Activated CD8-positive, alpha-beta T cell treated with anti-CD3 and anti-CD28 coated beads, Interleukin-2, amount 10 ng/mL, durations not matched to agents 7 days and 5 days (primary cell): ENCODE data around the gene PRF1. TPM values are rescaled to one million over a fixed set of nuclear protein-coding genes. Genes with fewer than 3 reads are reported as not detected.

Experiments
- ATAC-seq: fragments of 150-1000 bp; cut with Tn5 transposase; one replicate; pipeline ENCODE4 v1.10.0; 2021; ENCODE audit warnings: moderate library complexity
- CTCF ChIA-PET: fragments of 350-600 bp; sonication (Branson Sonifier 250); formaldehyde crosslinking; loops from one replicate; lab custom pipeline; 2021; ENCODE audit warnings: antibody characterized with exemption; lab: Charles Lee
- POLR2A ChIA-PET: fragments of 350-600 bp; sonication (Branson Sonifier 250); formaldehyde crosslinking; loops from one replicate; lab custom pipeline; 2021; ENCODE audit warnings: antibody characterized with exemption; lab: Charles Lee
- DNase-seq: peaks from one replicate; pipeline ENCODE4 v3.0.0-alpha.2; 2020
- H3K27ac Mint-ChIP-seq: one replicate; pipeline ENCODE4 v1.8.0; 2021; ENCODE audit warnings: mild to moderate bottlenecking, mixed read lengths
- H3K27me3 Mint-ChIP-seq: one replicate; pipeline ENCODE4 v1.8.0; 2021; ENCODE audit warnings: low read depth, mixed read lengths
- H3K36me3 Mint-ChIP-seq: one replicate; pipeline ENCODE4 v1.8.0; 2021; ENCODE audit warnings: low read depth, mixed read lengths
- H3K4me1 Mint-ChIP-seq: one replicate; pipeline ENCODE4 v1.8.0; 2021; ENCODE audit warnings: low read depth, mixed read lengths
- H3K4me3 Mint-ChIP-seq: one replicate; pipeline ENCODE4 v1.8.0; 2021; ENCODE audit warnings: mild to moderate bottlenecking, mixed read lengths
- H3K9me3 Mint-ChIP-seq: one replicate; pipeline ENCODE4 v1.8.0; 2022; ENCODE audit warnings: mixed read lengths; ENCODE audit not compliant: insufficient read depth
- total RNA-seq, 2 experiments: library from RNA; stranded (reverse); gene quantifications; one replicate each; pipeline ENCODE4 v1.2.3, GENCODE V29; 2021

PRF1 gene
- total RNA-seq, 2 experiments from 2014 or later = 265 to 272 TPM

DNA sequence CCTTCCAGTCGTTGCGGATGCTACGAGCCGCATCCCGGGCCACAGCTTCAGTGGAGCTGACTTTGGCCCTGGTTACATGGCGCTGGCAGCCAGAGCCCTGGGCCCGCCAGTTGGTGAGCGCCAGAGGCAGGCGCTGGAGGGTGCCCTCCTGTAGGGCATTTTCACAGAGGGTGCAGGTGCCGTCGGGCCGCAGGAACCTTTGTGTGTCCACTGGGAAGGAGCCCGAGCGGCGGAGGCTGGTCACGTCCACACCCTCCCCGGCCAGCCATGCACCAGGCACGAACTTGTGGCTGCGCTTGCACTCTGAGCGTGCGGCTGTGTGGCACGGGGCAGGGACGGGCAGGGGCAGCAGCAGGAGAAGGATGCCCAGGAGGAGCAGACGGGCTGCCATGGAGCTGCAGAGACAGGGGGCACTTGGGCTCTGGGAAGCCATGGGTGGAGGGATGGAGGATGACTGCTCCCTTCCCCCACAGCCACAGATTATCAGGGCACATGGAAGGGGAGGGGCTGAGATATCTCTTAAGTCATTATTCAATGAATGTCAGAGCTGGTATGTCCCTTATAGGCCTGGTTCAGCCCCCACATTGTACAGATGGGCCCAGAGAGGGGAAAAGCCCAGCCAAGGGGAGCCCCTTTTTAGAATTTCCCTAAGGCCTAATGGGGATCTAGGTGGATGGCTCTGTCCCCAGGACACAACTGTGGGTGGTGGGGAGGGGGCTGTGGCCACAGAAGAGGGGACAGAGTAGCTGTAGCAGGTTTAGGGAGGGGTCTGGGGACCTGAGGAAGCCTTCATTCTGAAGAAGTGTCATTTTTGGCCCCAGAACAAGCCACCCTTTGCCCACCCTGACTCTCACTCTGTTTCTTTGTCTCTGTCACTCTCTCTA lies 1.8 kb downstream of the PRF1 start:
- H3K27ac Mint-ChIP-seq = peak overlapping the region; percentile 71
- ATAC-seq (no peak), DNase-seq (no peak)
- H3K36me3 Mint-ChIP-seq = peaks cover 58% of the 10 kb centered on the region
- H3K27me3 Mint-ChIP-seq = no peaks in the 10 kb centered on the region
- H3K4me1 Mint-ChIP-seq = peaks cover 73% of the 10 kb centered on the region
- CTCF ChIA-PET = interaction anchor here (1.0 to 3.3 kb wide), 3 partner anchors 41 to 158 kb away, joined by 3 to 40 read pairs (median 4); no protein-coding TSS in a partner anchor
- peak overlapping the region; percentile 96 for H3K4me3 Mint-ChIP-seq
- POLR2A ChIA-PET = interaction anchor here (0.5 to 1.8 kb wide), 5 partner anchors 10 to 106 kb away, joined by 3 read pairs; no protein-coding TSS in a partner anchor
- peaks cover 4% of the 10 kb centered on the region for H3K9me3 Mint-ChIP-seq

DNA sequence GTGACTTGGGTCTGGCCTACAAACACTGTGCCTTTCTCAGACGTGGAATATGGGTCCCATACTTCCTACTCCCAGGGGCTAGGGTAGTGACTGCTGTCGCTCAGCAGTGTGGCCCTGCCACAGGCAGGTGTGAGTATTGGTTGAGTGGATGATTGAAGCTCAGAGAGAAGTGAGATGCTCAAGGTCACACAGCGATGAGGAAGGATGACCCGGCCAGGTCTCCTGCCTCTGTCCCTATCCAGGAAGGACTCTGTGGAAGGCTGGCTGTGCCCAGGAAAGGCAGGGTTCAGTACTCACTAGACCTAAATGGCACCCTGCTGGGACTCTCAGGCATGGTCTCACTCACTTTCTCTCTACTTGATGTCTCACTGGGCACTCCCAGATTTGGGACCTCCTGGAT lies 2.8 kb downstream of the PRF1 start:
- H3K27me3 Mint-ChIP-seq = no peaks in the 10 kb centered on the region
- peak overlapping the region; percentile 96 for H3K4me3 Mint-ChIP-seq
- no peaks in the 10 kb centered on the region for H3K9me3 Mint-ChIP-seq
- H3K27ac Mint-ChIP-seq = no peak overlapping the region
- CTCF ChIA-PET = interaction anchor here (1.2 kb wide), 1 partner anchor 41 kb away, joined by 3 read pairs; no protein-coding TSS in a partner anchor
- H3K4me1 Mint-ChIP-seq = peaks cover 74% of the 10 kb centered on the region
- peaks cover 64% of the 10 kb centered on the region for H3K36me3 Mint-ChIP-seq
- no peak for ATAC-seq
- POLR2A ChIA-PET = no interaction called here
- DNase-seq = peak; percentile 17

DNA sequence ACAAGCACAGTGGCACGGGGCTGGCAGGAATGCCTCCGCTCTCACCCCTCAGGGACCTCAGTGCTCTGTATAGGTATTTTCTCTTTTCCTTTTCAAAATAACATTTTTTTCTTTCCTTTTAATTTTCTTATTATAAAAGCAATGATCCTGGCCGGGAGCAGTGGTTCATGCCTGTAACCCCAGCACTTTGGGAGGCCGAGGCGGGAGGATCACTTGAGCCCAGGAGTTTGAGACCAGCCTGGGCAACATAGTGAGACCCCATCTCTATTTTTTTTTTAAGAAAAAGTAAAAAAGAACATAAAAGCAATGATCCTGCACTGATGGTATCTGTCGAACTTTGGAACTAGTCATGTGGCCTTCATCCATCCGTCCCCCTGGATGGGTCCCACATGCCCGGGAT lies 3.2 kb downstream of the PRF1 start:
- Mint-ChIP-seq H3K4me3 (peak overlapping the region; percentile 96), H3K36me3 (peaks cover 66% of the 10 kb centered on the region), H3K27me3 (no peaks in the 10 kb centered on the region), H3K27ac (no peak overlapping the region), H3K4me1 (peaks cover 78% of the 10 kb centered on the region), H3K9me3 (no peaks in the 10 kb centered on the region)
- ATAC-seq (no peak), DNase-seq (no peak)
- POLR2A ChIA-PET = no interaction called here
- CTCF ChIA-PET = interaction anchor here (1.2 kb wide), 1 partner anchor 40 kb away, joined by 3 read pairs; no protein-coding TSS in a partner anchor

DNA sequence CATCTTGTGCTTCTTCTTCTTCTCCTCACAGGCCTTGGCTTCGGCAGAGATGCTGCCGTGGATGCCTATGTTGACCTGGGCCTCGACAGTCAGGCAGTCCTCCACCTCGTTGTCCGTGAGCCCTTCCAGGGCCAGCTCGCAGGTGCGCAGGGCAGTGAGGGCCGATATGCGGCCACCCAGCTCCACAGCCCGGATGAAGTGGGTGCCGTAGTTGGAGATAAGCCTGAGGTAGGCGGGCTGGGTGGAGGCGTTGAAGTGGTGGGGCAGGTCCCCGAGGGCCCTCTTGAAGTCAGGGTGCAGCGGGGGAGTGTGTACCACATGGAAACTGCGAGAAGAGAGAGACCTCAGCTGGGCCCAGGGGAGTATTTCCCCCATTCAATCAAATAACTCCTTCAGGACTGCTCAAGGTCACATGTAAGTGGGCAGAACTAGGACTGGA lies 3.7 kb downstream of the PRF1 start:
- no peaks in the 10 kb centered on the region for H3K27me3 Mint-ChIP-seq
- peak overlapping the region; percentile 40 for H3K4me3 Mint-ChIP-seq
- H3K4me1 Mint-ChIP-seq = peaks cover 78% of the 10 kb centered on the region
- ATAC-seq = no peak
- H3K36me3 Mint-ChIP-seq = peaks cover 66% of the 10 kb centered on the region
- ChIA-PET POLR2A (no interaction called here), CTCF (interaction anchor here (1.2 kb wide), 1 partner anchor 40 kb away, joined by 3 read pairs; no protein-coding TSS in a partner anchor)
- no peak for DNase-seq
- H3K27ac Mint-ChIP-seq = peak overlapping the region; percentile 58
- H3K9me3 Mint-ChIP-seq = no peaks in the 10 kb centered on the region

GRCh38 chr10:70597856-70598815 lies 4.4 kb downstream of the PRF1 start:
- H3K27ac Mint-ChIP-seq = no peak overlapping the region
- POLR2A ChIA-PET = no interaction called here
- ATAC-seq (no peak), DNase-seq (peak; percentile 18)
- H3K27me3 Mint-ChIP-seq = no peaks in the 10 kb centered on the region
- no peak overlapping the region for H3K4me3 Mint-ChIP-seq
- CTCF ChIA-PET = interaction anchor here (1.1 kb wide), 1 partner anchor 39 kb away, joined by 6 read pairs; no protein-coding TSS in a partner anchor
- peaks cover 66% of the 10 kb centered on the region for H3K36me3 Mint-ChIP-seq
- no peaks in the 10 kb centered on the region for H3K9me3 Mint-ChIP-seq
- peaks cover 78% of the 10 kb centered on the region for H3K4me1 Mint-ChIP-seq

DNA sequence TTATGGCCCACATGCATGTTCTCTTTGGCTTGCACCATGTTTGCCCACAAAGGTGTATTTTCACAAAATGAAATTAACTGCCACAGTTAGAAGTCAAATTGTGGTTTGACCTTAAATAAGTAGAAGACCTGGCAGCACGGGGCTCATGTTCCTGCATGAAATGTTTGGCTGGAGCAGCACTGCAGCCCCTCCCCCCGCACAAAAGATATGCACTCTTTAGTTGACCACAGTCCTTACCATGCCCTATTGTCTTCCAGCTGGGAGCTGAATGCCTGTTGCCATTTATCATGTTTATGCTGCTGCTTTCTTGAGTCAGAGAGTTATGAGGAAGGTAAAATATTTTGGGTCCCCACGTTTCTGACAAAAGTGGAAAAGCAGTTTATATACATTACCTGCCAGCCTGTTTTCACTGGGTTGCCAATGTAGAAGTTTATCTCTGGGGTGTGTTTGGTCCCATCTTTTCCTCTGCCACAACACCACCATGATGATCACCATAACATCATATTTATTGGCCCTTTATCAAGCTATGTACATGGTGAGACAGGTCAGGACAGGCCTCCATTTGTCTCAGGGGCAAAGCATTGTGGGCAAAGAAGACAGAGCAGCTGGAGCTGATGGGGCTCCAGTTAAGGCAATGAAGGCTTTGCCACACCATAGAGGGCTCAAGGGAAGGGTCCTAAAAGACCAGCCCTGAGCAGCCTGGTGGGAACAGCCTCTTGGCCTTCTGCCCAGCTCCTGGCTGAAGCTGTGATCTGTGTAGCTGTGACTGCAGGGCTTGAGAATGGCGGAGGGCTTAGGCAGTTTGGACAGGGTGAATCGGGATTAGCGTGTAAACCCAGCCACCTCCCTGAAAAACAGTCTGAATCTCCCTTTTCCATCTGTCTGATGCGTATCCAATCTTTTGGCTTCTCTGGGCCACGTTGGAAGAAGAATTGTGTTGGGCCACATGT lies 5.4 kb downstream of the PRF1 start:
- Mint-ChIP-seq H3K4me1 (peaks cover 83% of the 10 kb centered on the region), H3K27me3 (no peaks in the 10 kb centered on the region), H3K9me3 (no peaks in the 10 kb centered on the region), H3K27ac (no peak overlapping the region), H3K36me3 (peaks cover 64% of the 10 kb centered on the region), H3K4me3 (no peak overlapping the region)
- ATAC-seq (no peak), DNase-seq (no peak)
- ChIA-PET CTCF (interaction anchor here (0.7 to 1.1 kb wide), 2 partner anchors 9 to 38 kb away, joined by 4 to 6 read pairs; no protein-coding TSS in a partner anchor), POLR2A (interaction anchor here (0.6 kb wide), 1 partner anchor 136 kb away, joined by 3 read pairs; no protein-coding TSS in a partner anchor)

GRCh38 chr10:70596110-70596798 lies 6.3 kb downstream of the PRF1 start:
- no peak overlapping the region for H3K4me3 Mint-ChIP-seq

GRCh38 chr10:70595566-70596016 lies 7.0 kb downstream of the PRF1 start:
- H3K27ac Mint-ChIP-seq = peak overlapping the region; percentile 30
- ATAC-seq = no peak
- no peak for DNase-seq
- H3K36me3 Mint-ChIP-seq = peaks cover 54% of the 10 kb centered on the region
- CTCF ChIA-PET = interaction anchor here (0.9 to 4.1 kb wide), 2 partner anchors 35 to 37 kb away, joined by 4 to 22 read pairs; no protein-coding TSS in a partner anchor
- no peaks in the 10 kb centered on the region for H3K27me3 Mint-ChIP-seq
- H3K4me3 Mint-ChIP-seq = no peak overlapping the region
- POLR2A ChIA-PET = no interaction called here
- H3K4me1 Mint-ChIP-seq = peaks cover 85% of the 10 kb centered on the region
- no peaks in the 10 kb centered on the region for H3K9me3 Mint-ChIP-seq

More at GRCh38 chr10:70596110-70596798, 6.3 kb downstream of the PRF1 start:
- H3K36me3 Mint-ChIP-seq = peaks cover 59% of the 10 kb centered on the region
- no peak for ATAC-seq
- no peak overlapping the region for H3K27ac Mint-ChIP-seq
- H3K4me1 Mint-ChIP-seq = peaks cover 85% of the 10 kb centered on the region
- H3K9me3 Mint-ChIP-seq = no peaks in the 10 kb centered on the region
- DNase-seq = no peak
- ChIA-PET POLR2A (no interaction called here), CTCF (interaction anchor here (0.7 kb wide), 1 partner anchor 8 kb away, joined by 4 read pairs; no protein-coding TSS in a partner anchor)
- H3K27me3 Mint-ChIP-seq = no peaks in the 10 kb centered on the region

DNA sequence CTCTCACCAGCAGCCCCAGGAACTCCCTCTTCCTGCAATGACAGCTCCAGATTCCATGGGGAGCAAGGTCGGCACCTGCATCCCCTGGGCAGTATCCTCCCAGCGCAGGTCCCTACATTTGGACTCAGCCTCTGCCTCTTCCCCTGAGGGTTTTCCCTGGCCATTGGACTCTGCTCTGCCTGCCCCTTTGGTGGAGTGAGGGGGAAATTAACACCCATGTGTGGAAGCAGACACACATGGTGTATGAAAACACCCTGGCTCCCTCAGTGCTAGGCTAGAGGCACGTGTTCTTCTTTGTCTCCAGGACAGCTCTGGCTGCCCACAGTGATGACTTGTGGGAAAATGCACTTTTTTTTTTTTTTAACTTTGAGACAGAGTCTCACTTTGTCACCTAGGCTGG lies 8.4 kb downstream of the PRF1 start:
- ATAC-seq = peak; percentile 25
- POLR2A ChIA-PET = interaction anchor here (0.7 to 2.3 kb wide), 3 partner anchors 8 to 43 kb away, joined by 3 to 11 read pairs (median 8); partner anchors contain the start of gene PRF1
- peaks cover 83% of the 10 kb centered on the region for H3K4me1 Mint-ChIP-seq

More for the DNA sequence above, 8.4 kb downstream of the PRF1 start:
- Mint-ChIP-seq H3K36me3 (peaks cover 43% of the 10 kb centered on the region), H3K27ac (peak overlapping the region; percentile 36), H3K9me3 (no peaks in the 10 kb centered on the region), H3K4me3 (no peak overlapping the region), H3K27me3 (peaks cover 3% of the 10 kb centered on the region)
- CTCF ChIA-PET = interaction anchor here (1.1 to 4.1 kb wide), 3 partner anchors 18 to 36 kb away, joined by 3 to 22 read pairs (median 3); no protein-coding TSS in a partner anchor
- DNase-seq = no peak
